DND-41 (cell line): ENCODE measurements around the gene CLRN3.

Experiments used
- ATAC-seq: fragments of 200-7000 bp; cut with Tn5 transposase; 3 replicates; pipeline ENCODE4 v1.9.1; 2021; ENCODE audit warnings: low read depth; ENCODE audit not compliant: insufficient read depth
- DNase-seq: peaks from one replicate; pipeline ENCODE4 v3.0.0-alpha.2; 2020
- H2AFZ ChIP-seq: 2 replicates; pipeline ENCODE4 v1.6.0; 2012; ENCODE audit warnings: low read depth, low read length
- H3K27ac ChIP-seq: 2 replicates; pipeline ENCODE4 v1.5.1; 2012; ENCODE audit warnings: low read length, inconsistent platforms
- H3K27me3 ChIP-seq: fragments of 200-600 bp; sonication (generic); 2 replicates; pipeline ENCODE4 v1.6.0; 2012; ENCODE audit warnings: low read length, mild to moderate bottlenecking, inconsistent platforms; ENCODE audit not compliant: insufficient read depth, poor library complexity
- H3K36me3 ChIP-seq: 2 replicates; pipeline ENCODE4 v1.5.1; 2012; ENCODE audit warnings: low read length, inconsistent platforms; ENCODE audit not compliant: insufficient read depth
- H3K4me1 ChIP-seq: 2 replicates; pipeline ENCODE4 v1.5.1; 2012; ENCODE audit warnings: mild to moderate bottlenecking, low read length; ENCODE audit not compliant: insufficient read depth
- H3K4me2 ChIP-seq: 2 replicates; pipeline ENCODE4 v1.6.0; 2012; ENCODE audit warnings: mild to moderate bottlenecking, moderate library complexity, low read length, inconsistent platforms; ENCODE audit not compliant: insufficient read depth
- H3K4me3 ChIP-seq, 2 experiments: fragments of 200-600 bp in 1 of 2; shearing (Covaris generic) in 1 of 2; 2 replicates each; pipeline ENCODE4 v1.5.1; 2012 to 2016; ENCODE audit warnings: inconsistent platforms in 2 of 2, low read length in 2 of 2, mild to moderate bottlenecking in 2 of 2, low read depth in 1 of 2, moderate library complexity in 1 of 2
- H3K79me2 ChIP-seq: 2 replicates; pipeline ENCODE4 v1.6.0; 2012; ENCODE audit warnings: low read length, inconsistent platforms; ENCODE audit not compliant: insufficient read depth
- H3K9ac ChIP-seq: 2 replicates; pipeline ENCODE4 v1.6.0; 2012; ENCODE audit warnings: low read depth, mild to moderate bottlenecking, inconsistent platforms, low read length, moderate library complexity
- H3K9me3 ChIP-seq: 2 replicates; pipeline ENCODE4 v1.5.1; 2012; ENCODE audit warnings: low read length, moderate library complexity, mild to moderate bottlenecking, inconsistent platforms; ENCODE audit not compliant: insufficient read depth, severe bottlenecking
- H4K20me1 ChIP-seq: 2 replicates; pipeline ENCODE4 v1.6.0; 2012; ENCODE audit warnings: low read length; ENCODE audit not compliant: insufficient read depth
- EZH2 ChIP-seq: IDR thresholded peaks from 3 replicates; pipeline ENCODE4 v1.6.1; 2012; ENCODE audit warnings: borderline replicate concordance, low read depth, mild to moderate bottlenecking, moderate library complexity, low read length, inconsistent platforms; ENCODE audit not compliant: severe bottlenecking
- TF ChIP-seq, protein P1 (sequence below): IDR thresholded peaks from 2 replicates; pipeline ENCODE4 v1.5.1; 2012; ENCODE audit warnings: borderline replicate concordance, low read length, moderate library complexity, mild to moderate bottlenecking; ENCODE audit not compliant: poor library complexity, severe bottlenecking; ENCODE audit errors: extremely low read depth

The CLRN3 gene

DNA sequence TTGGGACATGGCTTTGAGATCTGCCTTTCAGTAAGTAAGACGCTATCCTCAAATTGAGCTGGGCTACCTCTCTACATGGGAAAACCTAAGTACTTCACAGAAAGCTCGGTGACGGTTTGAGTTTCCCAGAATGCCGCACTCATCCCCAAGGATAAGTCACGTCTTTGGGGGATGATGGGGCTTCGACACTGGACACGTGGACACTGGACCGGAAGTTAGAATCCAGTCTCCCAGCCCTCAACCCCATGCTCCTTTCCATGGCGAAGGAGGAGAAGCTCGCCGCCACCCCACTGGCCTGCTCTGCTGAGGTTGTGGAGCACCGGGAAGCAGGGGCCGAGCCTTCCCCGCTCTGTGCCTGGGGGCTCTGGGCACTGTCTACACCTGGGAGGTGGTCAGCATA is 41.6 kb upstream of the CLRN3 start:
- Histone ChIP-seq H3K9me3 (no peaks in the 10 kb centered on the region), H3K36me3 (no peaks in the 10 kb centered on the region), H3K79me2 (no peaks in the 10 kb centered on the region), H3K4me3 (no peak overlapping the region), H3K27ac (no peak overlapping the region), H4K20me1 (no peaks in the 10 kb centered on the region; the same call in 1 of the 2 replicates), H3K27me3 (peaks cover 2% of the 10 kb centered on the region), H3K9ac (no peak overlapping the region), H3K4me1 (no peaks in the 10 kb centered on the region), H2AFZ (no peak overlapping the region), H3K4me2 (no peak overlapping the region)
- no peak for DNase-seq
- no peak for ATAC-seq
- TF ChIP-seq, protein P1, sequence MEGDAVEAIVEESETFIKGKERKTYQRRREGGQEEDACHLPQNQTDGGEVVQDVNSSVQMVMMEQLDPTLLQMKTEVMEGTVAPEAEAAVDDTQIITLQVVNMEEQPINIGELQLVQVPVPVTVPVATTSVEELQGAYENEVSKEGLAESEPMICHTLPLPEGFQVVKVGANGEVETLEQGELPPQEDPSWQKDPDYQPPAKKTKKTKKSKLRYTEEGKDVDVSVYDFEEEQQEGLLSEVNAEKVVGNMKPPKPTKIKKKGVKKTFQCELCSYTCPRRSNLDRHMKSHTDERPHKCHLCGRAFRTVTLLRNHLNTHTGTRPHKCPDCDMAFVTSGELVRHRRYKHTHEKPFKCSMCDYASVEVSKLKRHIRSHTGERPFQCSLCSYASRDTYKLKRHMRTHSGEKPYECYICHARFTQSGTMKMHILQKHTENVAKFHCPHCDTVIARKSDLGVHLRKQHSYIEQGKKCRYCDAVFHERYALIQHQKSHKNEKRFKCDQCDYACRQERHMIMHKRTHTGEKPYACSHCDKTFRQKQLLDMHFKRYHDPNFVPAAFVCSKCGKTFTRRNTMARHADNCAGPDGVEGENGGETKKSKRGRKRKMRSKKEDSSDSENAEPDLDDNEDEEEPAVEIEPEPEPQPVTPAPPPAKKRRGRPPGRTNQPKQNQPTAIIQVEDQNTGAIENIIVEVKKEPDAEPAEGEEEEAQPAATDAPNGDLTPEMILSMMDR: no peak
- TF ChIP-seq EZH2: no peak

DNA sequence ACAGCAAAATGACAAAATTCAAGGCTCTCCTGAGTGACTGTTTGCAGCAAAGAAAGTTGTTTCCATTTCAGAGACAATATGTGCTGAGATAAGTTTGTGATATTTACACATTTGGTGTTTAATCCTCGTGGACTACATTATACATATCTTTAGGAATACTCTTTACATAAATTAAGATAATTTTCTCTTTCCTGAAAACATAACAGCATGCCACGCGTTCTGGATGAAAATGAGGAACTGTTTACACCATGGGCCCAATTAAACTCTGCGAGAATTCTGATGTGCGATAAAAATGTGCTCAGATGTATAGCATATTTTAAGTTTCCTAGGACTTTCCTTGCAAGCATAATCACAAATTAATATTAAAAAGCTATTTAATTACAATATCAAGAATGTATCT is 40.5 kb upstream of the CLRN3 start:
- no peaks in the 10 kb centered on the region; the same call in 1 of the 2 replicates for H4K20me1 ChIP-seq
- H3K4me2 ChIP-seq: no peak overlapping the region
- H3K4me3 ChIP-seq: no peak overlapping the region
- H3K36me3 ChIP-seq: no peaks in the 10 kb centered on the region
- no peaks in the 10 kb centered on the region for H3K9me3 ChIP-seq
- TF ChIP-seq, protein P1: no peak
- TF ChIP-seq EZH2: no peak
- H3K27ac ChIP-seq: no peak overlapping the region
- no peak overlapping the region for H3K9ac ChIP-seq
- no peaks in the 10 kb centered on the region for H3K4me1 ChIP-seq
- H3K27me3 ChIP-seq: no peaks in the 10 kb centered on the region
- no peak overlapping the region for H2AFZ ChIP-seq
- DNase-seq (no peak), ATAC-seq (no peak)
- no peaks in the 10 kb centered on the region for H3K79me2 ChIP-seq

- no peak for DNase-seq
- no peaks in the 10 kb centered on the region for H3K79me2 ChIP-seq
- H3K27me3 ChIP-seq: no peaks in the 10 kb centered on the region
- H3K4me3 ChIP-seq: no peak overlapping the region
- H3K9ac ChIP-seq: no peak overlapping the region
- no peaks in the 10 kb centered on the region for H3K9me3 ChIP-seq
- ATAC-seq: no peak
- H4K20me1 ChIP-seq: no peaks in the 10 kb centered on the region; the same call in 1 of the 2 replicates
- no peak overlapping the region for H2AFZ ChIP-seq
- H3K4me2 ChIP-seq: no peak overlapping the region
- no peaks in the 10 kb centered on the region for H3K4me1 ChIP-seq
- H3K27ac ChIP-seq: no peak overlapping the region
- TF ChIP-seq, protein P1: no peak
- no peak for TF ChIP-seq EZH2
- H3K36me3 ChIP-seq: no peaks in the 10 kb centered on the region
Observed at GRCh38 chr10:127932521-127933270, 40.0 kb upstream of the CLRN3 start.
